K562 (cell line): Measurements from ENCODE around the gene CD79A. TPM values are rescaled to one million over a fixed set of nuclear protein-coding genes. Genes with fewer than 3 reads are reported as not detected.

ENCODE experiments used
- ATAC-seq: fragments of 200-7000 bp; cut with Tn5 transposase; 3 replicates; pipeline ENCODE4 v1.9.1; 2020; ENCODE audit warnings: moderate library complexity
- BruUV-seq: library from RNA; stranded (reverse); fragments of 400-500 nt; replicated peaks from 2 replicates; lab custom pipeline; 2021; lab: Mats Ljungman, UMichigan
- CTCF ChIA-PET: fragments of 300-600 bp; formaldehyde crosslinking; extraction: SDS; loops from one replicate; lab custom pipeline; 2021; ENCODE audit warnings: low intra/inter-chr PET ratio; lab: Yijun Ruan, JAX
- POLR2A ChIA-PET: fragments of 300-600, 350-650 bp; sonication (Branson Sonifier 250); formaldehyde crosslinking; extraction: SDS; loops from one replicate; lab custom pipeline; 2021; ENCODE audit warnings: antibody characterized with exemption, inconsistent platforms; lab: Yijun Ruan, JAX
- DNase-seq, 4 experiments: peaks; one replicate each; pipeline versions ENCODE4 v3.0.0 to v3.0.0-alpha.2; 2011 to 2018; ENCODE audit warnings: low spot score in 3 of 4, mixed read lengths in 3 of 4; ENCODE audit errors: extremely low read depth in 1 of 4
- FAIRE-seq: peaks from 2 replicates; lab custom pipeline; 2011; peaks lifted over from hg19 to GRCh38; lab: Jason Lieb, UNC
- H2AFZ ChIP-seq: 2 replicates; pipeline ENCODE4 v1.6.0; 2011; ENCODE audit warnings: low read depth, low read length, control low read depth, inconsistent platforms
- H3K27ac ChIP-seq: fragments of 200-600 bp; 3 replicates; pipeline ENCODE4 v1.8.0; 2011; ENCODE audit warnings: low read depth, mild to moderate bottlenecking, control low read depth, inconsistent platforms, low read length, moderate library complexity, mixed read lengths; ENCODE audit errors: extremely low read depth
- H3K27me3 ChIP-seq, 2 experiments: fragments of 300-600 bp in 1 of 2; 2 replicates in 1 of 2; 3 replicates in 1 of 2; pipeline versions ENCODE4 v1.6.0 to v1.8.0; 2011; ENCODE audit warnings: inconsistent platforms in 2 of 2, low read length in 2 of 2, mild to moderate bottlenecking in 1 of 2, mixed read lengths in 1 of 2, moderate library complexity in 1 of 2; ENCODE audit not compliant: control insufficient read depth in 2 of 2, insufficient read depth in 2 of 2
- H3K36me3 ChIP-seq: fragments of 300-600 bp; 3 replicates; pipeline ENCODE4 v1.8.0; 2011; ENCODE audit warnings: mild to moderate bottlenecking, low read length, inconsistent platforms; ENCODE audit not compliant: control insufficient read depth, insufficient read depth
- H3K4me1 ChIP-seq, 2 experiments: fragments of 200-600 bp in 1 of 2; replicated peaks in 1 of 2; 2 replicates in 1 of 2; 3 replicates in 1 of 2; pipeline versions ENCODE4 v1.5.1 to v1.8.0; 2011; ENCODE audit warnings: inconsistent platforms in 2 of 2, low read length in 2 of 2, mild to moderate bottlenecking in 1 of 2, mixed read lengths in 1 of 2, moderate library complexity in 1 of 2; ENCODE audit not compliant: control insufficient read depth in 2 of 2, insufficient read depth in 2 of 2
- H3K4me2 ChIP-seq: 2 replicates; pipeline ENCODE4 v1.6.1; 2011; ENCODE audit warnings: low read length, control low read depth, inconsistent platforms, mixed read lengths; ENCODE audit not compliant: insufficient read depth
- H3K4me3 ChIP-seq: fragments of 200-600 bp; sonication (generic), shearing (Covaris generic); 2 replicates; pipeline ENCODE4 v1.5.1; 2016; ENCODE audit warnings: control low read depth, inconsistent platforms
- H3K79me2 ChIP-seq: fragments of 200-600 bp; 3 replicates; pipeline ENCODE4 v1.8.0; 2011; ENCODE audit warnings: low read length, inconsistent platforms; ENCODE audit not compliant: control insufficient read depth, insufficient read depth
- H3K9ac ChIP-seq, 2 experiments: 2 replicates each; pipeline versions ENCODE4 v1.6.0 to v1.6.1; 2011; ENCODE audit warnings: low read depth in 2 of 2, low read length in 2 of 2, control low read depth in 1 of 2, inconsistent platforms in 1 of 2, mild to moderate bottlenecking in 1 of 2, mixed read lengths in 1 of 2; ENCODE audit not compliant: insufficient read depth in 1 of 2
- H3K9me1 ChIP-seq: one replicate; pipeline ENCODE4 v1.6.0; 2011; ENCODE audit warnings: inconsistent platforms, mild to moderate bottlenecking, low read length, moderate library complexity; ENCODE audit not compliant: control insufficient read depth, insufficient read depth
- H3K9me3 ChIP-seq: replicated peaks from 2 replicates; pipeline ENCODE4 v1.5.1; 2011; ENCODE audit warnings: low read depth, low read length, inconsistent platforms; ENCODE audit not compliant: control insufficient read depth, insufficient read depth
- H4K20me1 ChIP-seq: replicated peaks from 2 replicates; pipeline ENCODE4 v1.6.1; 2011; ENCODE audit warnings: low read length, inconsistent platforms, mixed read lengths; ENCODE audit not compliant: control insufficient read depth, insufficient read depth
- BCOR ChIP-seq: fragments of 450-650 bp; IDR thresholded peaks from 2 replicates; pipeline ENCODE4 v1.6.1; 2016
- BRD4 ChIP-seq: fragments of 200-600 bp; sonication (generic); IDR thresholded peaks from 2 replicates; pipeline ENCODE4 v1.6.1; 2017; ENCODE audit warnings: inconsistent platforms
- HNRNPL ChIP-seq: fragments of 200-400 bp; formaldehyde crosslinking; IDR thresholded peaks from 2 replicates; pipeline ENCODE4 v1.6.1; 2017; ENCODE audit warnings: low read depth, mild to moderate bottlenecking, low read length
- JUND ChIP-seq, 2 experiments: IDR thresholded peaks; 2 replicates in 1 of 2; 3 replicates in 1 of 2; pipeline ENCODE4 v1.6.1; 2011; ENCODE audit warnings: borderline replicate concordance in 2 of 2, low read depth in 2 of 2, low read length in 2 of 2, improper control_type of control experiment in 1 of 2, missing biosample characterization in 1 of 2, missing genetic modification characterization in 1 of 2, missing genetic modification reagents in 1 of 2
- KDM1A ChIP-seq, 2 experiments: fragments of 450-650 bp; IDR thresholded peaks; 2 replicates each; pipeline ENCODE4 v1.6.1; 2016; ENCODE audit warnings: mild to moderate bottlenecking in 2 of 2
- NR2C1 ChIP-seq, 2 experiments: fragments of 450-650 bp; IDR thresholded peaks; 2 replicates each; pipeline ENCODE4 v1.6.1; 2017; ENCODE audit warnings: mild to moderate bottlenecking in 2 of 2, antibody characterized with exemption in 1 of 2, inconsistent platforms in 1 of 2, missing compliant biosample characterization in 1 of 2, missing genetic modification characterization in 1 of 2
- POLR2G ChIP-seq: fragments of 200-400 bp; formaldehyde crosslinking; IDR thresholded peaks from 2 replicates; pipeline ENCODE4 v1.6.1; 2017; ENCODE audit warnings: low read depth, mild to moderate bottlenecking, antibody characterized with exemption, low read length, moderate library complexity
- RBM25 ChIP-seq: fragments of 200-400 bp; formaldehyde crosslinking; IDR thresholded peaks from 2 replicates; pipeline ENCODE4 v1.6.1; 2018; ENCODE audit warnings: low read length, low read depth, moderate library complexity; ENCODE audit not compliant: severe bottlenecking
- TCF7 ChIP-seq: sonication (generic); IDR thresholded peaks from 2 replicates; pipeline ENCODE4 v1.6.1; 2016; ENCODE audit warnings: antibody characterized with exemption, borderline replicate concordance
- TOE1 ChIP-seq, 2 experiments: fragments of 450-650 bp in 1 of 2; sonication (generic) in 1 of 2; formaldehyde crosslinking in 1 of 2; IDR thresholded peaks; 2 replicates each; pipeline versions ENCODE4 v1.7.1 to v1.8.0; 2016 to 2022; ENCODE audit warnings: borderline replicate concordance in 2 of 2, mild to moderate bottlenecking in 2 of 2, antibody characterized with exemption in 1 of 2, inconsistent platforms in 1 of 2, low read depth in 1 of 2, missing genetic modification reagents in 1 of 2, moderate library complexity in 1 of 2
- ZBTB7A ChIP-seq: IDR thresholded peaks from 2 replicates; pipeline ENCODE4 v1.6.1; 2011; ENCODE audit warnings: low read depth, mild to moderate bottlenecking, low read length, moderate library complexity, borderline replicate concordance; ENCODE audit not compliant: control insufficient read depth
- ZNF583 ChIP-seq: fragments of 250-450 bp; sonication (Bioruptor Pico); IDR thresholded peaks from 2 replicates; pipeline ENCODE4 v1.4.0; 2020
- WGBS: fragments of 100-300 bp; shearing (Covaris generic); methylation state at CpG from one replicate; pipeline ENCODE4 v1.1.6; 2016; ENCODE audit warnings: low coverage, mixed read lengths; ENCODE audit not compliant: insufficient coverage; ENCODE audit errors: missing lambda C conversion rate; 5-methylcytosine and 5-hydroxymethylcytosine counted together
- in situ Hi-C: fragments of 300-500 bp; cut with MboI; formaldehyde crosslinking; loops from 4 replicates; pipeline ENCODE4 v1.15.0; 2018; ENCODE audit warnings: inconsistent platforms, mixed read lengths
- intact Hi-C: fragments of 100-400 bp; cut with micrococcal nuclease; formaldehyde crosslinking; loops from 2 replicates; pipeline ENCODE4 v1.14.2; 2022
- polyA plus RNA-seq, 8 experiments: library from polyadenylated mRNA; depleted of rRNA in 4 of 8; stranded (reverse) in 5 of 8; unstranded in 3 of 8; fragments of >200 nt; fragmentation: Nextera tagmentation in 2 of 8; fragmentation: Illumina TruSeq in 1 of 8; extraction: Ambion mirVana in 2 of 8; extraction: Trizol in 1 of 8; gene quantifications; 2 replicates each; pipeline versions ENCODE4 v1.2.1 to v1.2.3, GENCODE V29; 2011 to 2014; ENCODE audit warnings: inconsistent platforms in 1 of 8, missing spikeins in 1 of 8
- total RNA-seq, 7 experiments: library from RNA; depleted of rRNA in 6 of 7; stranded (reverse); fragments of >200 nt in 6 of 7; fragmentation: Illumina TruSeq in 2 of 7; extraction: Trizol in 2 of 7; gene quantifications; 2 replicates each; pipeline versions ENCODE4 v1.2.1 to v1.2.3, GENCODE V29; 2011 to 2021; ENCODE audit warnings: low replicate concordance in 1 of 7
- TF ChIP-seq, protein P1 (sequence below): fragments of 450-650 bp; conservative IDR thresholded peaks from 2 replicates; pipeline ENCODE4 v1.6.1; 2016; ENCODE audit warnings: missing genetic modification characterization, low read depth, mild to moderate bottlenecking, control low read depth, missing compliant biosample characterization
- TF ChIP-seq, protein P2 (sequence below): fragments of 450-650 bp; IDR thresholded peaks from 2 replicates; pipeline ENCODE4 v1.6.1; 2016
- TF ChIP-seq, protein P3 (sequence below): IDR thresholded peaks from 2 replicates; pipeline ENCODE4 v1.6.1; 2011; ENCODE audit not compliant: insufficient read length; ENCODE audit errors: extremely low read depth

The CD79A gene
- total and polyA plus RNA-seq, 9 of the 15 experiments (the other 6 are each of a cell fraction or from before 2014, with no cell fraction given): 0.04 to 0.72 (median 0.17) TPM; not detected in 3

DNA sequence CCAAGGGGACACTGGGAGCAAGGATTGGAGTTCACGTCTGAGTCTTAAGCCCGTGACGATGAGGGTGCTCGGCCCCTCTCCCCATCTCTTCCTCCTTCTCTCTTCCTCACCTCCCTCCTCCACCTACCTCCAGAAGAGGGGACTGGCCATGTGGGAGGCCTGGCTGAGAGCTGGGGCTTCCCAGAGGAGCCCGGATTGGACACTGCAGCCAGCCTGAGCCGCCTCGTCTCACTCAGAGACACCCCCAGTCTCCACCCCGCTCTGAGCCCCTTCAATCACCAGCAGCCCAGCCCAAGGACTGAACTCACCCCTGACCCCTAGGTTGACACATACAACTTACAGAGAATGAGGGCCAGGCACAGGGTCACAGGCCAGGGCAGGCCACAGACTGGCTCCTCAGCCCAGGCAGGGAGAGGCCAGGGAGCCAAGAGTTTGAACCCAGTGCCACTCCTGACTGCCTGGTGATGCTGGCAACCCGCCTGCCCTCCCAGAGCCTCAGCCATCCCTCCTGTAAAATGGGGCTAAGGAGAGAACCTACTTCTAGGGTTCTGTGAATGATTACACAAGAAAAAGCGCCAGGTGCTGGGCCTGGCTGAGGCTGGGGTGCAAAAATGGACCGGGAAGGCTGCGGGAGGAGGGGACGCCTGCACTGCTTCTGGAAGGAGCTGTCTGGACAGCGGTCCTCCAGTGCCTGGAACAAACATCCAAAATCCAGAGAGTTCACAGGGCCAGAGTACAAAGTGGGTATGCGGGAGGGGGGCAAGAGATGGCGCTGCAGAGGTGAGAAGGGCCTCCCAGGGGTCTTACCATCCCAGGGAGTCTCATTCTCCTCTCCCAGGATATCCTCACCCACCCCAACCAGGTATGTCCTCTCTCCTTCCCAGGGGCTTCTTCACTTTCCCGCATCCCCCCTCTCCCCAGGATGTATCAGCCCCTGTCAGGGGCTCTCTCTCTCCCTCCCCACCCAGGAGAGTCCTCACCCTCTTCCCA is 1.1 kb downstream of the CD79A start:
- Histone ChIP-seq H3K9me3 (no peaks in the 10 kb centered on the region), H3K4me3 (no peak overlapping the region), H3K27ac (peak overlapping the region; percentile 60), H3K36me3 (no peaks in the 10 kb centered on the region), H2AFZ (peak overlapping the region; percentile 86), H3K79me2 (peaks cover under 1% of the 10 kb centered on the region; the same call in 1 of the 3 replicates), H3K4me1 (peaks cover 34 to 60% of the 10 kb centered on the region in 2 experiments), H3K9ac (peak overlapping the region; percentile 31 to 86; a peak in 3 of 4 replicates), H4K20me1 (no peaks in the 10 kb centered on the region), H3K27me3 (no peaks in the 10 kb centered on the region), H3K4me2 (peak overlapping the region; percentile 32; the same call in 1 of the 2 replicates), H3K9me1 (no peaks in the 10 kb centered on the region)
- FAIRE-seq (peak; percentile 67), DNase-seq (peak in 1 of 4 experiments; percentile 51), ATAC-seq (peak; percentile 13)
- ChIA-PET CTCF (no interaction called here), POLR2A (interaction anchor here (1.7 kb wide), 1 partner anchor 15 kb away, joined by 5 read pairs; no protein-coding TSS in a partner anchor)
- intact Hi-C loops (no loop called here), in situ Hi-C loops (no loop called here)
- TF ChIP-seq, protein P1, sequence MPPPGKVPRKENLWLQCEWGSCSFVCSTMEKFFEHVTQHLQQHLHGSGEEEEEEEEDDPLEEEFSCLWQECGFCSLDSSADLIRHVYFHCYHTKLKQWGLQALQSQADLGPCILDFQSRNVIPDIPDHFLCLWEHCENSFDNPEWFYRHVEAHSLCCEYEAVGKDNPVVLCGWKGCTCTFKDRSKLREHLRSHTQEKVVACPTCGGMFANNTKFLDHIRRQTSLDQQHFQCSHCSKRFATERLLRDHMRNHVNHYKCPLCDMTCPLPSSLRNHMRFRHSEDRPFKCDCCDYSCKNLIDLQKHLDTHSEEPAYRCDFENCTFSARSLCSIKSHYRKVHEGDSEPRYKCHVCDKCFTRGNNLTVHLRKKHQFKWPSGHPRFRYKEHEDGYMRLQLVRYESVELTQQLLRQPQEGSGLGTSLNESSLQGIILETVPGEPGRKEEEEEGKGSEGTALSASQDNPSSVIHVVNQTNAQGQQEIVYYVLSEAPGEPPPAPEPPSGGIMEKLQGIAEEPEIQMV: no peak
- TF ChIP-seq, protein P2, sequence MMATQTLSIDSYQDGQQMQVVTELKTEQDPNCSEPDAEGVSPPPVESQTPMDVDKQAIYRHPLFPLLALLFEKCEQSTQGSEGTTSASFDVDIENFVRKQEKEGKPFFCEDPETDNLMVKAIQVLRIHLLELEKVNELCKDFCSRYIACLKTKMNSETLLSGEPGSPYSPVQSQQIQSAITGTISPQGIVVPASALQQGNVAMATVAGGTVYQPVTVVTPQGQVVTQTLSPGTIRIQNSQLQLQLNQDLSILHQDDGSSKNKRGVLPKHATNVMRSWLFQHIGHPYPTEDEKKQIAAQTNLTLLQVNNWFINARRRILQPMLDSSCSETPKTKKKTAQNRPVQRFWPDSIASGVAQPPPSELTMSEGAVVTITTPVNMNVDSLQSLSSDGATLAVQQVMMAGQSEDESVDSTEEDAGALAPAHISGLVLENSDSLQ: 0 out of 2 replicates have a peak, but pooled peaks have one; percentile 29
- TF ChIP-seq TCF7 (0 out of 2 replicates have a peak, but pooled peaks have one; percentile 59), HNRNPL (no peak), BRD4 (no peak), RBM25 (peak; percentile 28), NR2C1 (IDR thresholded peaks at IDR 0.05) (peak; percentile 70), NR2C1 (tag; IDR thresholded peaks at IDR 0.05) (no peak), ZBTB7A (peak; percentile 9; the same call in 1 of the 2 replicates), TOE1 (IDR thresholded peaks at IDR 0.05; ENCODE audit: borderline replicate concordance) (no peak), TOE1 (CRISPR knock-in tag; IDR thresholded peaks at IDR 0.05; ENCODE audit: borderline replicate concordance, low read depth) (no peak), BCOR (peak; percentile 67; the same call in 1 of the 2 replicates), KDM1A (IDR thresholded peaks at IDR 0.05) (0 out of 4 replicates have a peak, but pooled peaks of 1 of the 2 experiments have one; percentile 33), POLR2G (0 out of 2 replicates have a peak, but pooled peaks have one; percentile 32), JUND (IDR thresholded peaks at IDR 0.05; ENCODE audit: borderline replicate concordance, low read depth, low read length) (no peak), JUND (tag; IDR thresholded peaks at IDR 0.05; ENCODE audit: borderline replicate concordance, low read depth, low read length) (no peak), ZNF583 (CRISPR knock-in tag) (0 out of 2 replicates have a peak, but pooled peaks have one; percentile 34)
- TF ChIP-seq, protein P3, sequence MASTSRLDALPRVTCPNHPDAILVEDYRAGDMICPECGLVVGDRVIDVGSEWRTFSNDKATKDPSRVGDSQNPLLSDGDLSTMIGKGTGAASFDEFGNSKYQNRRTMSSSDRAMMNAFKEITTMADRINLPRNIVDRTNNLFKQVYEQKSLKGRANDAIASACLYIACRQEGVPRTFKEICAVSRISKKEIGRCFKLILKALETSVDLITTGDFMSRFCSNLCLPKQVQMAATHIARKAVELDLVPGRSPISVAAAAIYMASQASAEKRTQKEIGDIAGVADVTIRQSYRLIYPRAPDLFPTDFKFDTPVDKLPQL: no peak
- BruUV-seq: no TSS peak
- WGBS: 48% methylated on average over 11 of the region's 17 CpGs
